ENCODE data around the gene GOLGA1.
"Not testable (repeated sequence)": the region's sequence is repeated elsewhere in the genome, so short reads cannot be mapped to it uniquely, and the experiment has no call there.

GOLGA1 gene

DNA sequence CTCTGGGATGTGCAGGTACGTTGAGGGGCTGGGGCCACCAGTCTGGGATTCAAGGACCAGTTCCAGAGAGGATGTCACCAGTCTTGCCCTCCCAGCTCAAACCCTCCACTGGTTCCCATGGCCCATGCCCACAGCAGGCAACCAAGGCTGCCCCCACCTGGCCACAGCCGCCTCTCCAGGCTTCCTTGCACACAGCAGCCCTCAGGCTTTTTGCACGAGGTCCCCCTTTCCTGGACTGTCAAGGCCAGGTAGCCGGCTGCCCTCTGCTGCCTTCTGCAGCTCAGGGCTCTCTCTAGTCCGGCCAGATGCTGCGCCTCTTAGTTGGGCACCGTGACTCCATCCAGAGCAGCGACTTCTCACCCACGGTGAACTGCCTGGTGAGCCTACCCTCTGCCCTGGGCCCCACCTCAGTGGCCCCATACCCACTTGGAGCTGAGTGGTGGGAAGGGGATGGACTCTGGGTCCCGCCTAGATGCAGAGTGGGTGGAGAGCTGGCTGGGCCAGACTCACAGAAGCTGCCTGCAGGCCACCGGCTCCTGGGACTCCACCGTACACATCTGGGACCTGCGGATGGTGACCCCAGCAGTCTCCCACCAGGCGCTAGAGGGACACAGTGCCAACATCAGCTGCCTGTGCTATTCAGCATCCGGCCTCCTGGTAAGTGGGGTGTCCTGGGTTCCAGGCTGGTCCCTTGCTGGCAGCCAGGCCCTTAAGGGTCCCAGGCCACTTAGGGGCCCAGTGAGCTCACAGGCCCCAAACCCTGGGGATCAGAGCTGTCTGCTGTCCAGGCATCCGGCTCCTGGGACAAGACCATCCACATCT lies 84.7 kb downstream of the GOLGA1 start:
- DNase-seq, result no peak

DNA sequence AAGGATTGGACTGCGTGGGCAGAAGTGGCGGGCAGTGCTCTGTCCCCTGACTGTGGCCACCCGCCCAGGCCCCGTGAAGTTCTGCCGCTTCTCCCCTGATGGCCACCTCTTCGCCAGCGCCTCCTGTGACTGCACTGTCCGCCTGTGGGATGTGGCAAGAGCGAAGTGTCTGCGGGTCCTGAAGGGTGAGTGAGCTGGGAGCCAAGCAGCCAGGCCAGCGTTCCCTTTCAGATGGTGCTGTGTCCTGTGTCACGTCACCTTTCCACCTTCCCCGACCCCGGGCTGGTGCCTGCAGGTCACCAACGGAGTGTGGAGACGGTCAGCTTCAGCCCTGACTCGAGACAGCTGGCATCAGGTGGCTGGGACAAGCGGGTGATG lies 85.3 kb downstream of the GOLGA1 start:
- DNase-seq, result no peak

DNA sequence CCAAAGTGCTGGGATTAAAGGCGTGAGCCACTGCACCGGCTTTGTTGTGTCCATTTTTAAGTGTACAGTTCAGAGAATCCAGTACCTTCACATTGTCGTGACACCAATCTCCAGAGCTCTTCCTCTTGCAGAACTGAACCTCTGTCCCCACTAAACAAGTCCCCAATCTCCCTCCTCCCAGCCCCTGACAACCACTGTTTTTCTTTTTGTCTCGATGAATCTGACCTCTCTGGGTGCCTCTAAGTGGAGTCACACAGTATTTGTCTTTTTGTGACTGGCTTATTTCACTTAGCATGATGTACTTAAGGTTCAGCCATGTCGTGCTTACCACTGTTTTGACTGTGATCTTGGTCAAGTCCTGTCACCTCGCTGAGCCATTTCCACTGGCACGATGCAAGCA lies 86.1 kb downstream of the GOLGA1 start:
- no peak for DNase-seq

DNA sequence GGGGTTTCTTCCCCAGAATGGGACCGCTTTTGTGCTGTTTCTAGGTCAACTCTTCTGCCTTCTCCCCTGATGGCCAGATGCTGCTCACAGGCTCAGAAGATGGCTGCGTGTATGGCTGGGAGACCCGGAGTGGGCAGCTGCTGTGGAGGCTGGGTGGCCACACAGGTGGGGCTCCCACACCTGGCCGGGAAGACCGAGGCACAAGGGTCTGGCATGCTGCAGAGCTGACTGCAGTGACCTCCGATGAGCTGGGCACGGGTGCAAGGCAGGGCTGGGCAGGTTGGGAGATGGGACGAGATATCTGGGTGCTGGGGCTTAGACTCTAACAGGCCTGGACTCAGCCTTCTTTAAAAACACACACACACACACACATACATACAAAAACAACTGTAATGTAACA lies 86.7 kb downstream of the GOLGA1 start:
- DNase-seq, result no peak

DNA sequence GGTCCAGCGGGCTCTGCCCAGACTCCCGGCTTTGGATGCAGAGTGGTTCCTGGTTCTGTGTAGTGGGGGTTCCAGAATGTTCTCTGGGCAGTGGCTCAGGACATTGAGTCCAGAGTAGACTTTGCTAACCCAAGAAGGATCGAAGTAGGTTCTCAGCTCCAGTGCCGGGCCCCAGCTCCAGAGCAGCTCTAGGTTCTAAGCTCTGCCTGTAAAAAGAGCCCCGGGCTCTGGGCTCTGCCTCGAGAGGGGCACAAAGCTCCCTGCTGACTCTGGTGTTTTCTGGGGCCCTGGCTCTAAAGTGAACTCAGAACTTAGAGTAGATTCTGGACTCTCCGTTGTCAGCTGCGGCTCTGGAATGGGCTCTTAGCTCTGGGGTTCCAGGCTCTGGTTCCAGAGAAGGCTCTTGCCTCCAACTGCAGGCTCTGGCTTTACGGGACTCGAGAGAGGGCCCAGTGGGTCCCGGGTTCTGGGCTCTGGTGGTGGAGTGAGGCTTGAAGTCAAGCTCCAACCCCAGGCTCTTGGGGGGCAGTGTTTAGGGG lies 87.2 kb downstream of the GOLGA1 start:
- DNase-seq, result no peak

DNA sequence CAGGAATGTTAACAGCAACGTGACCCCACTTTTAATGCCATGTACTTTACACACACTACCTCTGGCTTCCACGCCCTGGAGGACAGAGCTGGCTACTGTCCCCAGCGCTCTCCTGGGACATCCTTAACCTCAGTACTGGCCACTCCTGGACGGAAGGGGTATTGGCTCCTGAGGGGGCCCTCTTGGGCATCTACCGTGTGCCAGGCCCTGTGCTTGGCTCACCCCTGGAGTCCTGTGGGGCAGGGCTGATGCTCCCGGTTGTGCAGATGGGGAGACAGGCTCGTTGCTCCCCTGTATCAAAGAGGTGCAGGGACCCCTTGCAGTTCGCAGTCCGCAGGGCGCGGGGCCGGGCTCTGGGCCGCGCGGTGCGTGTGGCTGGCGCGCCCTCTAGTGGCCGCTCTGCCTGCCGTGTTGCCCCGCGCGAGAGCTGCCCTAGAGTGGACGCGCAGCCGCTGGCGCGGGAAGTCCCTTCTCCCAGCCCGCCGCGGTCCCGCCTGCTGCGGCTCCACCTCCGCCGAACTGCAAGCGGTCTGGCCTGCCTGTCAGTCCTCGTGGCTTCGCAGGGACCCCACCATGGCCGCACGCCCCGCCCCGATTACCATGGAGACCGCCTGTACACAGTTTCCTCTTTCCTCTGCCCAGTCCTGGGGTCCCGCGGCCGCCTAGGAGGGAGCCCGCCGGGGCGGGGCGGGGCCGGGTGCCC lies 87.9 kb downstream of the GOLGA1 start, which contains the start of gene WDR38:
WDR38 (plus strand) TSS at position 632 of the 703 bp plus-strand sequence. CDS start 72 bp downstream, outside the sequence.
- DNase-seq, result peak; percentile 93

DNA sequence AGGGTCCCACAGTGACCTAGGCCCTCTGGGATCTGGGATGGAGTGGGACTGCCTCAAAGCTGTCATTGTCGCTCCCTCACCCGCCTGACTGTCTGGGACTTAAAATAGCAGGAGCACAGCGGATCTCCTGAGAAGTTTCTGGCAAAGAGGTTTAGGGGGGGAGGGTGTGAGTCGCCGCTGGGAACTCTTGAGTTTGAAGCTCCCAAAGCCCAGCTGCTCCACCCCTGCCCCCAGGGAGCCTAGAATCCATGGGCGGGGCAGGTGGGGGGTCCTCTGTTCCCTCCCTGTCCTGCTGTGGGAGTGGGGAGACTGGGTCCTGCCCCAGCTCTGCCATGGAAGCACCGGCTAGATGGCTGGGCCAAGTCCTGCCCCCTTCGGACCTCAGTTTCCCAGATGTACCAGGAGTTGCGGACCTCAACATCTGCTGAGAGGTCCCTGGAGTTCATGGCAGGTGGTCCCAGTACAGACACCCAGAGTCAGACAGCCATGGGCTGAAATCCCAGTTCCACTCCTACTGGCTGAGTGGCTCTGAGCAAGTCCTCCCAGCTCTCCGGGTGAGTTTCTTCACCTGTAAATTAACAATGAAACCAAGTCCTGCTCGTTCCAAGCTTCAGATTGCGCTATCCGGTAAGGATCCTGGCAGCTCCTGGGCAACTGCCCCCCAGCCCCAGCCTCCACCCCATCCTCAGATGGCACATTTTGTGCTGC lies 88.6 kb downstream of the GOLGA1 start:
- no peak for DNase-seq

DNA sequence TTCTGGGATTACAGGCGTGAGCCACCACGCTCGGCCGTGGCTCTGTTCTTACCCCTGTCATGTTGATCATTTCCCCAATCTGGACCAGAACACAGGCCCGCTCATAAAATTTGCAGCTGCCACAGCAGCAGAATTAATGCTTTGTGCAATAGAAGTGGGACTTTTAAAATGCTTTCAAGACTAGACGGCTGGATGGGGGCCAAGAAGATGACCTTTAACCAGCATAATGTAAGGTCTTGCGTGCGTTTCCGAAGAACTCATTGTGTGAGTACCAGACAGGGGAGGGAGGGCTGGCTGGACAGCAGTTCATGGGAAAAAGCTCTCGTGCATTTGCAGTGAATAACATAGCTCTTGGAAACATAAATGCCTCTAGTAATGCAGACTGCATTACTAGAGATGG lies 91.1 kb downstream of the GOLGA1 start:
- no peak for DNase-seq

DNA sequence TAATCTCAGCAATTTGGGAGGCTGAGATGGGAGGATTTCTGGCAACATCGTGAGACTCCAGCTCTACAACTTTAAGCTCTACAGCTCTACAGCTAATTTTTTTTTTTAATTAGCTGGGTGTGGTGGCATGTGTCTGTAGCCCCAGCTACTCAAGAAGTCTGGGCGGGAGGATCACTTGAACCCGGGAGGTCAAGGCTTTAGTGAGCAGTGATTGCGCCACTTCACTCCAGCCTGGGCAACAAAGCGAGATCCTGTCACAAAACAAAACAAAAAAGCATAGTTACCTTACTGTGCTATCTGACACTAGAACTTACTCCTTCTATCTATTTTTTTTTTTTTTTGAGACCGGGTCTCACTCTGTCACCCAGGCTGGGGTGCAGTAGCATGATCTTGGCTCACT lies 93.9 kb downstream of the GOLGA1 start:
- no peak for DNase-seq

DNA sequence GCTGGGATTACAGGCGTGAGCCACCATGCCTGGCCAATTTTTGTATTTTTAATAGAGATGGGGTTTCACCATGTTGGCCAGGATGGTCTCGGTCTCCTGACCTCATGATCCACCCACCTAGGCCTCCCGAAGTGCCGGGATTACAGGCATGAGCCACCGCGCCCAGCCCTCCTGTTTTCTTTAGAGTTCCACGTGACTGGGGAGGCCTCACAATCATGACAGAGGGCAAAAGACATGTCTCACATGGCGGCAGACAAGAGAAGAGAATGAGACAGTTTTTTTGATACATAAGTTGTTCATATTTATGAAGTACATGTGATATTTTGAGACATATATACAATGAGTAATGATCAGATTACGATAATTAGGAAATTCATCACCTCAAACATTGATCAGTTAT lies 94.4 kb downstream of the GOLGA1 start:
- DNase-seq, result not testable (repeated sequence)

DNA sequence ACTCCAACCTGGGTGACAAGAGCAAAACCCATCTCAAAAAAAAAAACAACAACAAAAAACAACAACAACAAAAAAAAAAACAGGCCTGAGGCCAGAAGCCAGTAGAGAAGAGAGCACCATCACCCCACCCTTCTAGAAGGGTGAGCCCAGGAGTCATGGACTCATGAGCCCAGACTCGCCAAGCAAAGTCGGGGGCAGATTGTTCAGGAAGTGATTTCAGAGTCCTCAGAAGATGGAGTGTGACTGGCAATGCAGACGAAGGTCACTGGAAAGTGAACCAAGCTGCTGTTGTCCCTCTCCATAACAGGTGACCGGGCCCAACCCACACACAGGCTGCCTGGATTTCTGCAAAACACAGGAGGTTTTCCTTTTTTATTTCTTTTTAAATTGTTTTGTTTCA lies 96.6 kb downstream of the GOLGA1 start:
- no peak for DNase-seq

DNA sequence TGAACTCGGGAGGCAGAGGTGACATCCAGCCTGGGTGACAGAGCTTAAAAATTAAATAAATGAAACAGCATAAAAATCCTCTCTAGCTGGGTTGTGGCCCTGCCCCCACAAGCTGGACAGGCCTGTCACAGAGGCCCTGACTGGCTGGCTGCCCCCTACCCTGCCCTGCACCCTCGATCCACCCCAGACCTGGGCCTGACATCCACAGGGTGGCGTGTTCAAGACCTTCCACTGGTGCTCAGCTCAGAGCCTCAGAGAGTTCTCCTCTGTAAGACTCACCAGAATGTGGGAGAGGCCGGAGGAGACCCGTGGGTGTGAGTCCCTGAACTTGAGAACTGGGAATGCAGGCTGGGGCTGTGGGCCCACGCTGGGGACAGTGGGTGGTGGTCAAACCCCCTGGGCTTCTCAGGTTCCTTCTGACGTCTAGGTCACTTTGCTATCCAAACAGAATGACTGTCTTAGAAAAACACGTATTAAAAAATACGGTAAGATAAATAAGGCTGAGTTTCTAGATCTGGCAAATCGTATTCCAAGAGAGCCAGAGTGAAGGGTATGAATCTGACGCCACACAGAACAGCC lies 97.3 kb downstream of the GOLGA1 start:
- no peak for DNase-seq

DNA sequence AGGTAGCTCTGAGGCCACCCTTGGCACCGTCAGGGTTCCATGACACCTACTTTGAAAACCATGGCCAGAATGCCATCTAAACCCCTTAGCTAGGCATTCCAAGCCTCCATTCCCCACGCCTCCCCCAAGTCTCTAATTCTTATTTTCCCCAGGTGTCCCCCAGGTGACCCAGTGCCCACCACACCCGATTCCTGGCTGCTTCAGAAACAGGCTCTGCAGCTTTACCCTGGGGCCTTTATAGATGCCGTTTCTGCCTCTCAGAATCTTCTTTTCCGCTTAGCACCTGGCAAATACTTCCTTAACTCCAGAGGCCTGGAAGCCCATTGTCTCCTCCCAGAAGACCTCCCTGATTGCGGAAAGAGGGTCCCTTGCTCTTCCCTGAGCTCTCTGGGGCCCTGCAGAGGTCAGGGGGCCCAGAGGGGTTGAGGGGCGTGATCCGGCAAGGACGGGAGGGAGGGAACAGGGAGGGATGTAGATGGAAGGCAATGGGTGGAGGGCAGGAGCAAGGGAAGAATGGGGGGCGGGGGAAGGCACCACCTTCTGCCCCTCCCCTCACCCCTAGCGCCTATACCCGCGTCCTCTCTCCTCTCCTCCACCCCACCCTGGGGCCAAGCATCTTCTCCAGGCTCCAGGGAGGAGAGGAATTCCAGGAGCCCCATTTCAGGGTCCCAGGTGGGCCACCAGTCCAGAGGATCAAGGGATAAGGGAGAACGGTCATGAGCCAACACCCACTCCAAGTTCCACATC lies 99.6 kb downstream of the GOLGA1 start:
- no peak for DNase-seq

DNA sequence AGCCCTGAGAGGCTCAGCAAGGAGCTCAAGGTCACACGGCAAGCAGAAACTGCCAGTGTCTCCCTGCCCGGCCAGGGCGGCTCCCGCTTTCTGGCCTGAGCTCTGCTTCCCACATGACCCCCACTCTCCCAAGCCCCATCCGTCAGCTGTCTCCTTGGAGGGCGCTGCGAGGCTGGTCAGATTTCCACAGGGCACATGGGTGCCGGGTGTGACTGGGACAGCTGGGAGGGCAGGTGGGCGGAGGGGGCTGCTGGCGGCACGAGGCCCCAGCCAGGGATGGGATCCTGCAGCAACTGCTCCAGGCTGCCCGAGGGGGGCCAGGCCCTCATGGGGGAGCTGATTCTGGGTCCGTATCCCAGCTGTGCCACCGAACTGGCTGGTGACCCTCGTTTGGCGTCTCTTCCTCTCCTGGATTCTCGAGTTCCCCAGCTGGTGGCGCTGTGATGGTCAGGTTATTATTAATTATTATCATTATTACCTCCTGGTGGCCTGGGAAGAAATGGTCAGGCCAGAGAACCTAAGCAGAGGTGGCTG lies 100.5 kb downstream of the GOLGA1 start:
- no peak for DNase-seq

DNA sequence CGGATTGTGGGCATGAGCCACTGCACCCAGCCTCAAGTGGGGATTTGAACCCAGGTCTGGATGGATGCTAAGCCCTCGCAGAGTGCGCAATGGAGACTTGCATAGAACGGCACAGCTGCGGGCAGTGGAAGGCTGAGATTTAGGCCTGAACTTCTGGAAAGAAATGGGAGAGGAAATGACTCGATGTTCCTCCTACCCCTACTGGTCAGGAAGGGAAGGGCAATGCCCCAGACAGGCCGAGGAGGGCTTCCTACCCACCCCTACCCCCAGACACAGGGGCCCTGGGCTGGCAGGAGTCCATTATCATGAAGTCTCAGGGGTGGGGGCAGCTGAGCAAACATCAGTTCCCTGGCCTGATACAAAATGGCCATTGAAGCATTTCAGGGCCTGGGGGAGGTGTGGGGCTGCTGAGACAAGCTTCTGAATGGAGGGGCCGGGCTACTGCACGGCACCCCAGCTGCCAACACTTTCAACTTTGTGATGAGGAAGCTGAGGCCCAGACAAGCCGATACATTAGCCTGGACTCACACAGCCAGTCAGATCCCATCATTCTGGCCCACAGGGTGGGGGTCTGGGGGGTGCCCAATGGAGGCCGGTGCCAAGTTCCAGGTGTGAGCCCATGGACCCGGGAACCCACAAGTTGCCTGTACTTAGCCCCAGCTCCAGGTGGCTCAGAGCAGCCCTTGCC lies 101.1 kb downstream of the GOLGA1 start:
- no peak for DNase-seq

DNA sequence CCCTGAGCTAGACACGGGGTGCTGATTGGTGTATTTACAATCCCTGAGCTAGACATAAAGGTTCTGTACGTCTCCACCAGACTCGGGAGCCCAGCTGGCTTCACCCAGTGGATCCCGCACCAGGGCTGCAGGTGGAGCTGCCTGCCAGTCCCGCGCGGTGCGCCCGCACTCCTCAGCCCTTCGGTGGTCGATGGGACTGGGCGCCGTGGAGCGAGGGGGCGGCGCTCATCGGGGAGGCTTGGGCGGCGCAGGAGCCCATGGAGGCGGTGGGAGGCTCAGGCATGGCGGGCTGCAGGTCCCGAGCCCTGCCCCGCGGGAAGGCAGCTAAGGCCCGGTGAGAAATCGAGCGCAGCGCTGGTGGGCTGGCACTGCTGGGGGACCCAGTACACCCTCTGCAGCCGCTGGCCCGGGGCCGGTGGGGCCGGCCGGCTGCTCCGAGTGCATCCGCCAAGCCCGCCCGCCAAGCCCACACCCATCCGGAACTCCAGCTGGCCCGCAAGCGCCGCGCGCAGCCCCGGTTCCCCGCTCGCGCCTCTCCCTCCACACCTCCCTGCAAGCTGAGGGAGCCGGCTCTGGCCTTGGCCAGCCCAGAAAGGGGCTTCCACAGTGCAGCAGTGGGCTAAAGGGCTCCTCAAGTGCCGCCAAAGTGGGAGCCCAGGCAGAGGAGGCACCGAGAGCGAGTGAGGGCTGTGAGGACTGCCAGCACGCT lies 102.2 kb downstream of the GOLGA1 start:
- not testable (repeated sequence) for DNase-seq

DNA sequence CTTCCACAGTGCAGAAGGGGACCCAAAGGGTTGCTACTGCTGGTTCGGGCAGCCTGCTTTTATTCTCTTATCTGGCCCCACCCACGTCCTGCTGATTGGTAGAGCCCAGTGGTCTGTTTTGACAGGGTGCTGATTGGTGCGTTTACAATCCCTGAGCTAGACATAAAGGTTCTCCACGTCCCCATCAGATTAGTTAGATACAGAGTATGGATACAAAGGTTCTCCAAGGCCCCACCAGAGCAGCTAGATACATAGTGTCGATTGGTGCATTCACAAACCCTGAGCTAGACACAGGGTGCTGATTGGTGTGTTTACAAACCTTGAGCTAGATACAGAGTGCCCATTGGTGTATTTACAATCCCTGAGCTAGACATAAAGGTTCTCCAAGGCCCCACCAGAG lies 102.8 kb downstream of the GOLGA1 start:
- DNase-seq, result not testable (repeated sequence)

DNA sequence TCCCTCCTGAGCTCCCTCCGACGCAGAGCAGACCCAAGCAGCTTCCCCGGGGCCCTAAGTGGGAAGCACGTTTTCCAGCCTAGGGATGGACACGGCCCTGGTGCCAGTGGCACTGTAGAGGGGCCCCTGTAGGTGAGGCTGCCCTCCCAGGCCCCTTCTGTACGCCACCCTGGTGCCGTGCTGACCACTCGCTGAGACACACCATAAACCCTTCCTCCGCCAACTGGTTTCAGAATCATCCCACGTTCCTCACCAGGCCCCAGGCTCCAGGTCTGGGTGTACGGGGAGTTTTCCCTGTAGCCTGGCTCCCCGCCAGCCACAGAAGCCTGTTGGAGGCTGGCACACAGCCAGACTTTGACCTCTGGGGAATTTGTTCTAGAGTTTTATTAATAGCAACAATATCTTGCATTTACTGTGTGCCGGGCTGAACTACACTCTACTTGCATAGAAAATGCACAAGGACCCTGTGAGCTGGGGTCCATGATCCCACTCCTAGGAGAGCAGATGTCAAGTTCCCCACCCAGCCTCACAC lies 105.8 kb downstream of the GOLGA1 start:
- DNase-seq, result no peak

DNA sequence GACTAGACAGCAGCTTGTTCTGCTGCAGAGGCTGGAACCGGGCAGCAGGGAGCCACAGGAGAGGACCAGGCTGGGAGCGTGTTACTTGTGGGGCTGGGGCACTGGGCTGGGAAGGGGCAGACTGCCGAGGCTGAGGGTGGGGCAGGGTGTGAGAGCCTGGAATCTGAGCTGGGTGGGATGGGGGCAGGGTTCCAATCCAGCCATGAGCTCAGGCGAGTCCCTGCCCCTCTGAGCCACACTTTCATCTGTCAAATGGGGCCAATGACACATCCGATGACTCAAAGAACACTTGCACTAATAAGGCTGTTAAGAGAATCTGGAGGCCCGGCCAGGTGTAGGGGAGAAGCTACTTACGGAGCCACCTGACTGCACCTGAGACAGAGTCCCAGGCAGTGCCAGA lies 106.3 kb downstream of the GOLGA1 start:
- DNase-seq, result no peak

DNA sequence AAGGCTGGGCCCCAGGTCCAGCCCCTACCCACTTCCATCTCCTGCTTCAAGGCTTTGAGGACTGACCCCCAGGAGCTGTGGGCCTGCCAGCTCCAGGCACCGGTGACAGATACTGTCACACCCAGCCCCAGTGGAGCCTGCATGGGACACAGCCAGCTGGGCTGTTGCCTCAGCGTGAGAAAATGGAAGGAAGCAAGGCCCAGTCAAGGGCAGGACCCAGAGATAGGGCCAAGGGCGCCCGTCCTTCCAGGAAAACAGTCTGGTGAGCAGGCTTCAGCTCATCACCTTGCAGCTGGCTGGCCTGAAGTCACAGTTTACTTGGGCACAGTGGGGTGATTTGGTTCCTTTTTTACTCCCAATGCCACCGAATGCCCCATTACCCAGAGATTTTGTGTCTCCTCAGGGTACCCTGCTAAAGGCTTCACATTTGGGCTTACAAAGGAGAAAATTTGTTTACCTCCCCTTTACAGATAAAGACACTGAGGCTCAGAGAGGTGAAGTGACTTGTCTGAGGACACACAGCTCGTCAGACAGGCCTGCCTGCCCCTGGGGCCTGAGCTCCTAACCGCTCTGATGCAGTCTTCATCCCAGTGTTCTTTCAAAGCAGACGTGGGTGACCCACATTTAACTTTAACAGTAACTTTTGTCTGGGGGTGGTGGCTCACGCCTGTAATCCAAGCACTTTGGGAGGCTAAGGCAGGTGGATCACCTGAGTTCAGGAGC lies 109.1 kb downstream of the GOLGA1 start:
- no peak for DNase-seq
